ENCODE data around the gene ABHD14A.
A peak's percentile ranks its signal among the peaks of the same experiment; 100 is the strongest.
"Not testable (repeated sequence)": the region's sequence is repeated elsewhere in the genome, so short reads cannot be mapped to it uniquely, and the experiment has no call there.

Gene ABHD14A

DNA sequence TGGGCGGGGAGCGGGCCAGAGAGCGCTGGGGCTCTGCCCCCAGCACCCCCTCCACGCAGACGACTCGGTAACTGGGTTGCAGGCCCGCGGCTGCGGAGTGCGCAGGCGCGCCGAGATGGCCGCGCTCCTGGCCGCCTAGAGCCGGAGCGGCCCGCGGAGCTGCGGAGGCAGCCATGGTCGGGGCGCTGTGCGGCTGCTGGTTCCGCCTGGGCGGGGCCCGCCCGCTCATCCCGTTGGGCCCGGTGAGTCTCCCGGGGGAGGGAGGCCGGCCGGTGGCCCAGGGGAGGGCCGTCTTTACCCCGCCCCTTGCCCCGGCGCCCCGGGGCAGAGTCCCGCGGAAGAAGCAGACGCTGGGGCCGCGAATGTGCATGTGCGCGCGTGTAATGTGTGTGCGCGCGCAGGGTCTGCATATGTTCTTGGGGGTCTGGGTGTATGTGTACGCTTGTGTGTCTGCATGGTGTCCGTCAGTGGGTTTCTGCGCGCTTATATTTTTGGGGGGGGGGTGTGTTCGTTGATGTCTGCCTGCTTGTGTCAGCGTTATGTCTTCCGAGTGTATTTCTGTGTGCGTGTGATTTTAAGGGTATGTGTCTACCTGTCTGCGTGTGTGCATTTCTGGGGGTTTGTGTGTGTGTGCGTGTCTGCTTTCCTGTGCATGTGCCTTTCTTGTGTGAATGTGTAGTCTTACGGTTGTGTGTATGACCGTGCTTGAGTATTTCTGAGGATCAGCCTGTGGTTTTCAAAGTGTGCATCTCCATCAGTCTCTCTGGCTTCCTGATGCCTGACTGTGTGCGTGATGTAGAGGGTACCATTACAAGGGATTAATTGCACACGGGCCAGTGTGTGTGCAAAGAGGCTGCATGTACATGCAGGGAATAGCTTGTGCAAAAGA, at the start of gene ABHD14A:
Gene ABHD14A, plus strand, starts transcription at position 102 of the 889 bp plus-strand sequence. Its CDS starts 72 bp downstream, at position 174.
- peak within 1 kb of the TSS; percentile 86 for H3K4me3 ChIP-seq (ENCODE audit: control insufficient read depth, low read depth, low read length)
- TF ChIP-seq, protein P1, sequence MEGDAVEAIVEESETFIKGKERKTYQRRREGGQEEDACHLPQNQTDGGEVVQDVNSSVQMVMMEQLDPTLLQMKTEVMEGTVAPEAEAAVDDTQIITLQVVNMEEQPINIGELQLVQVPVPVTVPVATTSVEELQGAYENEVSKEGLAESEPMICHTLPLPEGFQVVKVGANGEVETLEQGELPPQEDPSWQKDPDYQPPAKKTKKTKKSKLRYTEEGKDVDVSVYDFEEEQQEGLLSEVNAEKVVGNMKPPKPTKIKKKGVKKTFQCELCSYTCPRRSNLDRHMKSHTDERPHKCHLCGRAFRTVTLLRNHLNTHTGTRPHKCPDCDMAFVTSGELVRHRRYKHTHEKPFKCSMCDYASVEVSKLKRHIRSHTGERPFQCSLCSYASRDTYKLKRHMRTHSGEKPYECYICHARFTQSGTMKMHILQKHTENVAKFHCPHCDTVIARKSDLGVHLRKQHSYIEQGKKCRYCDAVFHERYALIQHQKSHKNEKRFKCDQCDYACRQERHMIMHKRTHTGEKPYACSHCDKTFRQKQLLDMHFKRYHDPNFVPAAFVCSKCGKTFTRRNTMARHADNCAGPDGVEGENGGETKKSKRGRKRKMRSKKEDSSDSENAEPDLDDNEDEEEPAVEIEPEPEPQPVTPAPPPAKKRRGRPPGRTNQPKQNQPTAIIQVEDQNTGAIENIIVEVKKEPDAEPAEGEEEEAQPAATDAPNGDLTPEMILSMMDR (conservative IDR thresholded peaks at IDR 0.05; ENCODE audit: control insufficient read depth, insufficient read depth, low read depth, low read length), result no peak
- peak; percentile 55 for DNase-seq (ENCODE audit: low read depth)

DNA sequence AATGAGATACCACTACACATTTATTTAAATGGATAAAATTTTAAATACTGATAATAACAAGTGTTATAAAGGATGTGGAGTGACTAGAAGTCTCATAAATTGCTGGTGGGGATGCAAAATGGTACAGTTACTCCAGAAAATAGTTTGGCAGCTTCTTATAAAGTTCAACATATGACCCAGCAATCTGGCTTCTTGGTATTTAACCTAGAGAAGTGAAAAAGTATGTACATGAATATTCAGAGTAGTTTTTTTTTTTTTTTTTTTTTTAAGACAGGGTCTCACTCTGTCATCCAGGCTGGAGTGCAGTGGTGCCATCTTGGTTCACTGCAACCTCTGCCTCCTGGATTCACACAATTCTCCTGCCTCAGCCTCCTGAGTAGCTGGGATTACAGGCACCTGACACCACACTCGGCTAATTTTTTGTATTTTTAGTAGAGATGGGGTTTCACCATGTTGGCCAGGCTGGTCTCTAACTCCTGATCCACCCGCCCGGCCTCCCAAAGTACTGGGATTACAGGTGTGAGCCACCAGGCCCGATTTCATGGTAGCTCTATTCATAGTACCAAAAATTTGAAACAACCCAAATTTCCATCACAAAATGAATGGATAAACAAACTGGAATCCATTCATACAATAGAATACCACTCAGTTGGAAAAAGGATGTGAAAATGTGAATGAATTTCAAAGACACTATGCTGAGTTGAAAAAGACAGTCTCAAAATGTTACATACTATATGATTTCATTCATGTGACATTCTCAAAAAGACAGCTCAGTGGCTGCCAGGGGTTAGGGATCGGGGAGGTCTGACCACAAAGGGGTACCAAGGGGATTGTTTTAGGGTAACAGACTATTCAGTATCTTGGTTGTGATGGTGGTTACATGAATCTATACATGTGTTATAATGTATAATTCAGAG, 47.5 kb upstream of the ABHD14A start:
- no peak for DNase-seq (ENCODE audit: low read depth)
- TF ChIP-seq, protein P1 (conservative IDR thresholded peaks at IDR 0.05; ENCODE audit: control insufficient read depth, insufficient read depth, low read depth, low read length), result no peak
- H3K4me3 ChIP-seq (ENCODE audit: control insufficient read depth, low read depth, low read length), result no peak overlapping the region

DNA sequence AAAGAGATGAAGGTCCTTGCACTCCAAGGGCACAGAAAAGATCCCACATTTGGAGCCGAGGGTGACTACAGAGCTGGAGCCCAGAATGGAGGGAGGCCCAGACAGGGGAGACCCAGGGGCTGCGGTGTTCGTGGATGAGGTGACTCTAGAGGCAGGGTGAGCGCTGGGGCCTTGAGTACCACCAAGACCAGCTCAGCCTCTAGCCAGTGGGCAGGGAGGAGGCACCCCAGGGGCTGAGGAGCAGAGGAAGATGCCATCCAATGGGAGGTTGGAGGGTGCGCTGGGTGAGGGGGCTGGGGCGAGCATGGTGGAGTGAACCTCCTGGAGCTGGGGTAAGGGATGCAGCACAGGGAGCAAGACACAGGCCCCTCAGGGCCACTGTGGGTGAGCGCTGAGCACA, 46.4 kb upstream of the ABHD14A start:
- TF ChIP-seq, protein P1 (conservative IDR thresholded peaks at IDR 0.05; ENCODE audit: control insufficient read depth, insufficient read depth, low read depth, low read length), result no peak
- DNase-seq (ENCODE audit: low read depth), result no peak
- no peak overlapping the region for H3K4me3 ChIP-seq (ENCODE audit: control insufficient read depth, low read depth, low read length)

DNA sequence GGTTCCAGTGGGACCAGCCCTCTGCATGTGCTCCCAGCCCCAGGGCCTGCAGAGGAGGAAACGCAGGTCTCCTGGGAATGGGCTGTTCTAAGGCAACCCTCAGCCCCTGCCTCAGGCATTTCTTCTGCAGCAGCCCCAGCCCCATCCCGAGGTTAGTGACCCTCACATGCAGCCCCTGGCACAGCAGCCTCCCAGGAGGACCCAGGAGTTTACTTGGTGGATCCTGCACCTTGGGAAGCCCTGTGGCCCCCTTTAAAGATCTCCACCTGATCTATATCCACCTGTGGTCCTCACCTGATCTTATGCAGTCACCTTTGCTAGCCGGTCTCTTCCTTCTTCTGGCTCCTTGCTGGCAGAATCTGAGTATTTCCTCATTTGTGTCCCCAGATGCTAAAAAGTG, 45.9 kb upstream of the ABHD14A start:
- DNase-seq (ENCODE audit: low read depth); H3K4me3 ChIP-seq (ENCODE audit: control insufficient read depth, low read depth, low read length): not testable (repeated sequence)

DNA sequence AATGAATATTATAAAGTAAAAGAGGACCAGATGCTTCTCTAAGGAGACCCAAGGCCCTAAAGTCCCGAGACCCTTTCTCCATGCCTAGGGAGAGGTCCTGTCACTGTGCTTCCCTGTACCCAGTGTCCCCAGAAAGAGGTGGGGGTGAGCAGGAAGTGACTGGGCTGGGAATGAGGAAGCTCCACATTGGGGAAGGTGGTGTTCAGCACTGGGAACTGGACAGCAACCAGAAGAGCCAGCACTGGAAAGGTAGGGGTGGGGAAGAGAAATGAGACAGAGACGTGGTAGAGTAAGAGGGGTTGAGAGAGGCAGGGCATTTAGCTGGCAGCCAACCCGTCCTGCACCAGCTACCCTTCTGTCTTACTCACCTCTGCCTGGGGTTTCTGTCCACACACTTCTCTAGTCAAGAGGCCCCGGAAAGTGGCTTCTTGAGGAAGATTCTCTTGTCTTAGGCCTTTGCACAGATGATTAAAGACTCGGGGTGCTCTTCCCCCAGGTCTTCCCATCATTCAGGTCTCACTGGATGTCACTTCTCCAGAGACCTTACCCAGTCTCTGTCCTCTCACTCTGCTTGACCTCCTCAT, 45.4 kb upstream of the ABHD14A start:
- TF ChIP-seq, protein P1 (conservative IDR thresholded peaks at IDR 0.05; ENCODE audit: control insufficient read depth, insufficient read depth, low read depth, low read length), result no peak

DNA sequence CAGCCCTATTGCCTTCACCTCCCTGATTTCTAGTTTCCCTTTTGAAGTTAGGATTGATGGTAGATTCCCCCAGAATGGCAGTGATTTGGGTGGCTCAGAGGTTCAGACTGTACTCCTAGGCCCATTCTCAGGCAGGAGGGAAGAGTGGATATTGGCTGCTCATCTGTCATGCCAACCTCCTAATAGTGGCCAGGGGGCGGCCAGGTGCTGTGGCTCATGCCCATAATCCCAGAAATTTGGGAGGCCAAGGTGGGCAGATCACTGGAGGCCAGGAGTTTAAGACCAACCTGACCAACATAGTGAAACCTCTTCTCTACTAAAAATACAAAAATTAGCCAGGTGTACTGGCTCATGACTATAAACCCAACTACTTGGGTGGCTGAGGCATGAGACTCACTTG, 44.4 kb upstream of the ABHD14A start:
- DNase-seq (ENCODE audit: low read depth), result no peak
- TF ChIP-seq, protein P1 (conservative IDR thresholded peaks at IDR 0.05; ENCODE audit: control insufficient read depth, insufficient read depth, low read depth, low read length), result no peak
- no peak overlapping the region for H3K4me3 ChIP-seq (ENCODE audit: control insufficient read depth, low read depth, low read length)

More for the DNA sequence above, 45.4 kb upstream of the ABHD14A start:
- H3K4me3 ChIP-seq (ENCODE audit: control insufficient read depth, low read depth, low read length), result no peak overlapping the region
- peak; percentile 7 for DNase-seq (ENCODE audit: low read depth)
